Memory B cell (primary cell): ENCODE results near the gene C9orf85.
"Not testable (repeated sequence)": the region's sequence is repeated elsewhere in the genome, so short reads cannot be mapped to it uniquely, and the experiment has no call there.

Experiments used
- ATAC-seq: fragments of 150-1000 bp; cut with Tn5 transposase; 2 replicates; pipeline ENCODE4 v1.10.0; 2021; ENCODE audit warnings: low read depth, mild to moderate bottlenecking, moderate library complexity
- DNase-seq, 2 donors: peaks; one replicate each; pipeline ENCODE4 v3.0.0; 2022; ENCODE audit warnings: low spot score in 2 of 2
- H3K27ac Mint-ChIP-seq: one replicate; pipeline ENCODE4 v1.8.0; 2022; ENCODE audit warnings: mild to moderate bottlenecking, moderate library complexity, mixed read lengths
- H3K27me3 Mint-ChIP-seq: one replicate; pipeline ENCODE4 v1.8.0; 2022; ENCODE audit warnings: mixed read lengths
- H3K36me3 Mint-ChIP-seq: one replicate; pipeline ENCODE4 v1.8.0; 2022; ENCODE audit warnings: mild to moderate bottlenecking, mixed read lengths
- H3K4me1 Mint-ChIP-seq: one replicate; pipeline ENCODE4 v1.8.0; 2022; ENCODE audit warnings: mixed read lengths
- H3K4me3 Mint-ChIP-seq: one replicate; pipeline ENCODE4 v1.8.0; 2022; ENCODE audit warnings: mild to moderate bottlenecking, moderate library complexity, mixed read lengths
- H3K9me3 Mint-ChIP-seq: one replicate; pipeline ENCODE4 v1.8.0; 2022; ENCODE audit warnings: mixed read lengths

C9orf85 gene

GRCh38 chr9:71981944-71982343, 70.5 kb downstream of the C9orf85 start:
- no peaks in the 10 kb centered on the region for H3K4me1 Mint-ChIP-seq
- no peak for DNase-seq
- H3K27me3 Mint-ChIP-seq, result no peaks in the 10 kb centered on the region
- ATAC-seq, result no peak
- H3K9me3 Mint-ChIP-seq, result no peaks in the 10 kb centered on the region
- no peak overlapping the region for H3K4me3 Mint-ChIP-seq
- H3K27ac Mint-ChIP-seq, result no peak overlapping the region
- H3K36me3 Mint-ChIP-seq, result peaks cover 8% of the 10 kb centered on the region

- H3K27me3 Mint-ChIP-seq, result no peaks in the 10 kb centered on the region
- H3K4me3 Mint-ChIP-seq, result no peak overlapping the region
- H3K9me3 Mint-ChIP-seq, result no peaks in the 10 kb centered on the region
- ATAC-seq (no peak), DNase-seq (no peak)
- H3K4me1 Mint-ChIP-seq, result no peaks in the 10 kb centered on the region
- H3K27ac Mint-ChIP-seq, result no peak overlapping the region
- H3K36me3 Mint-ChIP-seq, result peaks cover 10% of the 10 kb centered on the region
Measured at GRCh38 chr9:71984403-71984802, 73.0 kb downstream of the C9orf85 start.

- Mint-ChIP-seq H3K27me3 (no peaks in the 10 kb centered on the region), H3K9me3 (no peaks in the 10 kb centered on the region), H3K4me3 (no peak overlapping the region), H3K36me3 (peaks cover 10% of the 10 kb centered on the region), H3K27ac (no peak overlapping the region), H3K4me1 (no peaks in the 10 kb centered on the region)
- no peak for DNase-seq
- no peak for ATAC-seq
Measured at GRCh38 chr9:71984831-71985281, 73.4 kb downstream of the C9orf85 start.

- DNase-seq (no peak), ATAC-seq (no peak)
- no peak overlapping the region for H3K4me3 Mint-ChIP-seq
- peaks cover 10% of the 10 kb centered on the region for H3K36me3 Mint-ChIP-seq
- H3K27ac Mint-ChIP-seq, result no peak overlapping the region
- H3K27me3 Mint-ChIP-seq, result no peaks in the 10 kb centered on the region
- H3K9me3 Mint-ChIP-seq, result no peaks in the 10 kb centered on the region
- H3K4me1 Mint-ChIP-seq, result no peaks in the 10 kb centered on the region
Measured at GRCh38 chr9:71985297-71985911, 74.0 kb downstream of the C9orf85 start.

GRCh38 chr9:71986900-71987299, 75.5 kb downstream of the C9orf85 start:
- H3K27me3 Mint-ChIP-seq, result no peaks in the 10 kb centered on the region
- ATAC-seq, result no peak
- peaks cover 10% of the 10 kb centered on the region for H3K36me3 Mint-ChIP-seq
- DNase-seq, result no peak
- no peak overlapping the region for H3K27ac Mint-ChIP-seq
- no peaks in the 10 kb centered on the region for H3K9me3 Mint-ChIP-seq
- no peaks in the 10 kb centered on the region for H3K4me1 Mint-ChIP-seq
- no peak overlapping the region for H3K4me3 Mint-ChIP-seq

GRCh38 chr9:71987471-71988371, 76.3 kb downstream of the C9orf85 start:
- DNase-seq, result no peak
- H3K27ac Mint-ChIP-seq, result no peak overlapping the region
- no peak for ATAC-seq
- no peaks in the 10 kb centered on the region for H3K27me3 Mint-ChIP-seq
- peaks cover 10% of the 10 kb centered on the region for H3K36me3 Mint-ChIP-seq
- no peaks in the 10 kb centered on the region for H3K4me1 Mint-ChIP-seq
- H3K4me3 Mint-ChIP-seq, result no peak overlapping the region
- no peaks in the 10 kb centered on the region for H3K9me3 Mint-ChIP-seq

- no peak for ATAC-seq
- H3K36me3 Mint-ChIP-seq, result peaks cover 2% of the 10 kb centered on the region
- no peak overlapping the region for H3K27ac Mint-ChIP-seq
- H3K4me3 Mint-ChIP-seq, result no peak overlapping the region
- H3K4me1 Mint-ChIP-seq, result no peaks in the 10 kb centered on the region
- peaks cover 3% of the 10 kb centered on the region for H3K27me3 Mint-ChIP-seq
- DNase-seq, result no peak
- no peaks in the 10 kb centered on the region for H3K9me3 Mint-ChIP-seq
Measured at GRCh38 chr9:71990466-71990865, 79.0 kb downstream of the C9orf85 start.

GRCh38 chr9:72005451-72005850, 94.0 kb downstream of the C9orf85 start:
- no peak for ATAC-seq
- no peaks in the 10 kb centered on the region for H3K36me3 Mint-ChIP-seq

GRCh38 chr9:72006501-72006900, 95.1 kb downstream of the C9orf85 start:
- ATAC-seq (no peak), DNase-seq (no peak)
- H3K27me3 Mint-ChIP-seq, result no peaks in the 10 kb centered on the region
- H3K27ac Mint-ChIP-seq, result no peak overlapping the region
- peaks cover 2% of the 10 kb centered on the region for H3K4me1 Mint-ChIP-seq
- H3K36me3 Mint-ChIP-seq, result no peaks in the 10 kb centered on the region
- no peaks in the 10 kb centered on the region for H3K9me3 Mint-ChIP-seq
- H3K4me3 Mint-ChIP-seq, result no peak overlapping the region

More at GRCh38 chr9:72005451-72005850, 94.0 kb downstream of the C9orf85 start:
- DNase-seq, result no peak
- Mint-ChIP-seq H3K27me3 (no peaks in the 10 kb centered on the region), H3K9me3 (no peaks in the 10 kb centered on the region), H3K27ac (no peak overlapping the region), H3K4me1 (peaks cover 2% of the 10 kb centered on the region), H3K4me3 (no peak overlapping the region)

- not testable (repeated sequence) for H3K36me3 Mint-ChIP-seq, H3K9me3 Mint-ChIP-seq
Measured at GRCh38 chr9:72007726-72008125, 96.3 kb downstream of the C9orf85 start.

GRCh38 chr9:72012646-72013045, 101.2 kb downstream of the C9orf85 start:
- no peaks in the 10 kb centered on the region for H3K27me3 Mint-ChIP-seq
- no peak overlapping the region for H3K27ac Mint-ChIP-seq
- ATAC-seq, result no peak
- H3K4me3 Mint-ChIP-seq, result no peak overlapping the region
- H3K36me3 Mint-ChIP-seq, result no peaks in the 10 kb centered on the region
- no peaks in the 10 kb centered on the region for H3K4me1 Mint-ChIP-seq
- DNase-seq, result no peak
- no peaks in the 10 kb centered on the region for H3K9me3 Mint-ChIP-seq

More at GRCh38 chr9:72007726-72008125, 96.3 kb downstream of the C9orf85 start:
- DNase-seq, H3K27me3 Mint-ChIP-seq, H3K27ac Mint-ChIP-seq, H3K4me1 Mint-ChIP-seq, ATAC-seq, H3K4me3 Mint-ChIP-seq: not testable (repeated sequence)

- no peaks in the 10 kb centered on the region for H3K4me1 Mint-ChIP-seq
- H3K4me3 Mint-ChIP-seq, result no peak overlapping the region
- H3K27me3 Mint-ChIP-seq, result no peaks in the 10 kb centered on the region
- no peak for DNase-seq
- H3K27ac Mint-ChIP-seq, result no peak overlapping the region
- H3K36me3 Mint-ChIP-seq, result no peaks in the 10 kb centered on the region
- no peak for ATAC-seq
- no peaks in the 10 kb centered on the region for H3K9me3 Mint-ChIP-seq
Measured at GRCh38 chr9:72013292-72013760, 101.9 kb downstream of the C9orf85 start.

GRCh38 chr9:72022841-72023240, 111.4 kb downstream of the C9orf85 start:
- H3K27me3 Mint-ChIP-seq, result peaks cover 3% of the 10 kb centered on the region
- H3K36me3 Mint-ChIP-seq, result no peaks in the 10 kb centered on the region
- DNase-seq (no peak), ATAC-seq (no peak)
- H3K9me3 Mint-ChIP-seq, result no peaks in the 10 kb centered on the region
- peaks cover 2% of the 10 kb centered on the region for H3K4me1 Mint-ChIP-seq
- no peak overlapping the region for H3K4me3 Mint-ChIP-seq
- H3K27ac Mint-ChIP-seq, result no peak overlapping the region
